CD4-positive, alpha-beta T cell treated with Interleukin-4 for 1 hour (primary cell): Measurements from ENCODE around the gene ACSF2.

Experiments
- DNase-seq, 2 donors: peaks; one replicate each; pipeline ENCODE4 v3.0.0-alpha.2; 2020 to 2022

The ACSF2 gene

DNA sequence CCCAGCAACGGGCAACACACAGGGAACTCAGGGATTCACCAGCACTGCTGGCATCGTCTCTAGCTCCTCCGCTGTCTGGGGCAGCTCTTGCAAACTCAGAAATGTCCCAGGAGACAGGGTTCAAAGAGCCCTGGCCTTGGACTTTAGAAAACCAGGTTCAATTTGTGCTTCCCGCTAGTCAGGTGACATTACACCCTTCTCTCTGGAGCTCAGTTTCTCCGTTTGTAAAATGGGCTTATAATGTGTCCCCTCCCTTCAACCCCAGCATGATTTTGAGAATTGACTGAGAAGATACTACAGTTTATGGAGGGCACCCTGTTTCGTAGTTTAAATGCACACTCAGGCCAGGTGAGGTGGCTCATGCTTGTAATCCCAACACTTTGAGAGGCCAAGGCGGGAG, 80.3 kb downstream of the ACSF2 start:
- no peak for DNase-seq

DNA sequence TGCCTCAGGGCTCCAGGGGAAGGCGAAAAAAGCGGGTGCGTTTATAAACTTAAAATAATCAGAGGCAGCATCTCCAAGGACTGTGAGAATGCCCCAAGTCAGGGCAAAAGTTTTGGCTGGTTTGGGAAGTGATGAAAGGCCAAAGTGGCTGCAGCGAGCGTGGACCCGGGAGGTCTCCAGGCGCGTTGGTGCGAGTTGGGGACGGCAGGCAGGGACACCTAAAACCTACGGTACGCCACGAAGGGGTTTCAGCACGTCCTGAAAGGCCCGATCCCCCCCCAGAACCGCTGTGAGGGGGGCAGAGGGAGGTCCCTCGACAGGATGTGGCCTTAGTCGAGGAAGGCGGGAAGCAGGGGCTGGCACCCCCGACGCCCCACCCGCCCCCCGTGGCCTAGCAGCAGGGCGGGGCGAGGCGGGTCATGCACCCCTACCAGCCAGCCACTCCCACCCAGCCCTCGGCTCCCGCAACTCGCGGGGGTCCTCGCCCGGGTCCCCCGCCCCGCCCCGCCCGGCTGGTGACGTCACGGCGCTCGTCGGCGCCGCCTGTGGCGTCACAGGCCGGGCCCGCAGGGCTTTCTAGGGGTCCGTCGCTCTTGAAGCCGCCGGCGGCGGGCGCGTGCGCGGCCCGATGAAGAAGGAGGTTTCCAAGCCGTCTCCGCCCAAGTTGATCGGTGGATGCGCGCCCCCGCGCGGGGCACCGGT, 82.0 kb downstream of the ACSF2 start, which contains the start of gene MYCBPAP:
TSS of gene MYCBPAP (plus strand) at position 569 of the 702 bp plus-strand sequence. CDS start 236 bp downstream, outside the sequence.
- peak; percentile 79 to 89 for DNase-seq

DNA sequence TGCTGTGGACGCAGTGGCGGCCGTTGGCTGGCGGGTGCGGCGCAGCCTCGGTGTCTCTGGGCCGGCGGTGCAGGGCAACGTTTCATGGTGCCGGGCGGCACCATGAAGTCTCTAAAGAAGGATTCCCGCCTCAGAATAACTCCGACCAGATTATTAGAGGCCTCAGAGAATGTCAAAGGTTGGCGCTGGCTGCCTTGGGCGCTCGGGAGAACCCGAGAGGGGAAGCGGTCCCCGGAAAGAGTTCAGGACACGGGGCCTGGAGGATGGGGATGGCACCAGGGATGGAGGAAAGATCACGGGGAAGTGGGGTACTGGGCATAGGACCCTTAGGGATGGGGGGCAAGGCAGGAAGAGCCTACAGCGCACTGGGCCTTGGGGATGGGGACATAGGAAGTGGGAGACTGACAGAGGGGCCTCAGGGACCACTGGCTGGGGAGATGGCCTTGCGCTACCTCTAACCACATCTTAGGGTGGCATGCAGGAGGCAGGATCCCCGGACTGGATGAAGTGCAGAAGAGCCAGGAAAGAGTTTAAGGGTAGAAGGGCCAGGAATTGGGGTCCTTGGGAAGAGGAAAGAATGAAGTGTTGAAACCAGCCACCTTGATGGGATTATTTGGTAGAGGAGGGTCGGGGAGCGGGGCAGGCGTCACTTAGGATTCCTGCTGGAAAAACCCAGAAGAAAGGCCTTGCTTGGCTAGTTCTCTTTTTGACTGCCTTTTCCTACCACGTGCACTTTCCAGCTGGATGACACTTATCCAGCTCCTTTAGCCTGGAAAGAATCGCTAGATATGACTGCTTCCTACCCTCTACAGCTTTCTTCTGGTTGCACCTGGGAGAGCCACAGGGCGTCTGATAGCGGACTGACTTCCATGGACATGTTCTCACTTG, 82.8 kb downstream of the ACSF2 start:
- DNase-seq: no peak

DNA sequence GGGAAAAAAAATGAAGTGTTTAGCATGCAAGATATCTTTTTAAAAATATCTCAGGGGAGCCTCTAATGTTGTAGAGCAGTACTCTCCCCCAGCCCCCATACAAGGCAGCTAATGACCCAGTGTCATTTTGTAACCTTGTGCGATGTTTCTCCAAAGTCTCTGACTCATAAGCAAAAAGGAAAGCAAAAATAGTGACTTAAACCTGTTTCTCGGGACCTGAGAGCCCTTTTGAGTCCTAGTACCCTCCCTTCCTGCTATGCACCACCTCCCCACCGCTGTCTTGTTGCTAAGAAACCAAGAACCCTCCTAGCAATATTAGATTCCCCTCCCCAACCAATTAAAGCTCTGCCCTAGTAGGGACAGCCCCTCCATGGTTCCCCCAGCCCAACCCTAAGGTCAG, 85.0 kb downstream of the ACSF2 start:
- peak; percentile 49 to 77 for DNase-seq

DNA sequence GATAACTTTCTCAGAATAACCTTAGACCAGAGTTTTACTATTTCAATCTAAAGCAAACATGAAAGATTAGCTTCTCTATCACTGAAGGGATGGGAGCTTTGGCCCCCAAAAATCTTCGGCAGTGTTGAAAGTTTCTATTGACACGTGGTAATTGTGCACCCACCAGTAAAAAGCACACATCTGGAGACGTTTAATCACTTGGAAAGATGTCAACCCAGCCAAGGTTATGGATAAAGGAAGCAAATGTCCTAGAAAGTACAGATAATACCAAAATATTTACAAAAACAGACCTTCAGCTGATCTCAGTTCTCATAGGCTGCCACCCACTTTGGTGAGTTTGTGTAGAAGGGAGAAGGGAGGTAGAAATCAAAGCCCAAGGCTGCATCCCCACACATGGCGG, 87.5 kb downstream of the ACSF2 start:
- no peak for DNase-seq

DNA sequence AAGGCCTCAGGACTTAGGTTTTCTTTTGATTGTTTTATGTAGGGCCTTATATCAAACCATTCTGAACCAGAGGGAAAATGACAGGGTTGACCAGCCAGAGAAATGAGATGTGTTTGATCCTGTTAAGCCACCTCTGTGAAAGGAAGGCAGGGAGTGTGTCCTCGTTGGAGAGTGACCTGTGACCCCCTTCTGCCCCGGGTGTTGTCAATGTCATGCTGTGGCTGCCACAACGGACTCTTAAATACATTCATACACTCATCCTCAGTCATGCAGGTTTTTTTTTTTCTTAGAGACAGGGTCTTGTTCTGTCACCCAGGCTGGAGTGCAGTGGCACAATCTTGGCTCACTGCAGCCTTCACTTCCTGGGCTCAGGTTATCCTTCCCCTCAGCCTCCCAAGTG, 88.4 kb downstream of the ACSF2 start:
- no peak for DNase-seq

DNA sequence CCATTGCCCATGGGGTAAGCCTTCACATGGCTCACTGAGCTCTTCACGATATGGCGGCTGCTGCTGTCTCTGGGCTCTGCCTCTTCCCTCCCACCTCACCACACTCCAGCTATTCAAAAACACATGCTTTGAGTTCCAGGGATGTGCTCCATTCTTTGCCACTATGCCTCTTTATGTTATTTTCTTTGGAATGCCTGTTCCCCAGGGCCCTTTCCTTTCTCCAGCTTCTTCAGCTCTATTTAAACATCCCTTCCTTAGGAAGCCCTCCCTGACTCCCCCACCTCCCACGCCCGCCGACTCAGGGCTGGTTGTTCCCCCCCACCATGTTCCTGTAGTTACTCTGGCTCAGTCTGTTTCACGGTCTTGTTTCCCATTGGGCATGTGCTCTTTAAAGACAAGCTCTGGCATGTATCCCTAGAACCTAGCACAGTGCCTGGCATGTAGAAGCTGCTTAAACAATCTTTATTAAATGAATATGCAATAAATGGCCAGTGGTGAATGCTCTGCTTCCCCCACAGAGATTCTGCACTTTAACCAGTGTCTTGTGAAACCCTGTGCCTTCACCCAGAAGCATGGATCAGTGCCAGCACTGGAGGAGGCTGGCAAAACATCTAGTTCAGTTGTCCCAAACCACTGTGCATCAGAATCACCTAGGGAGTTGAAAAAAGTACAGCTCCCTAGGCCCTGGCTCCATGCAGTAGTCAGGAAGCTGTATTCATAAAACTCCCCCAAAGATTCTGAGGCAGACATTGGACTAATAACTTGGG, 89.1 kb downstream of the ACSF2 start:
- DNase-seq: no peak

DNA sequence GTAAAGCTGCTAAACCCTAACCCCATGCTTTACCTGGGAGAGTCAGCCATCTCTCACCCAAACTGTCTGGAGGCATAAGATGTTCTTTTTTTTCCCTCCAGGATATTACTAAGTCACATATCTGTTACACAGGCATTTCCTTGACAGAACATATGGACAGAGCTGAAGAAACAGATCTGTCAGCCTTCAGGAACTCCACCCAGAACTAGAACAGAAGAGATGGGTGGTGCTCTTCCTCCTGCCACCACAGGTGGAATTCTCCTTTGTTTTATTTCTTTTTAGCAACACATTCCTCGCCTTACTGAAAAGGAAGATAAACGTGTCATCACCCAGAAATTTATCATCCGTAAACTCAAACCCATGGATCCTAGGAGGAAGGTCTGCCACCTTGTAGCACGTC, 91.0 kb downstream of the ACSF2 start:
- DNase-seq: no peak

DNA sequence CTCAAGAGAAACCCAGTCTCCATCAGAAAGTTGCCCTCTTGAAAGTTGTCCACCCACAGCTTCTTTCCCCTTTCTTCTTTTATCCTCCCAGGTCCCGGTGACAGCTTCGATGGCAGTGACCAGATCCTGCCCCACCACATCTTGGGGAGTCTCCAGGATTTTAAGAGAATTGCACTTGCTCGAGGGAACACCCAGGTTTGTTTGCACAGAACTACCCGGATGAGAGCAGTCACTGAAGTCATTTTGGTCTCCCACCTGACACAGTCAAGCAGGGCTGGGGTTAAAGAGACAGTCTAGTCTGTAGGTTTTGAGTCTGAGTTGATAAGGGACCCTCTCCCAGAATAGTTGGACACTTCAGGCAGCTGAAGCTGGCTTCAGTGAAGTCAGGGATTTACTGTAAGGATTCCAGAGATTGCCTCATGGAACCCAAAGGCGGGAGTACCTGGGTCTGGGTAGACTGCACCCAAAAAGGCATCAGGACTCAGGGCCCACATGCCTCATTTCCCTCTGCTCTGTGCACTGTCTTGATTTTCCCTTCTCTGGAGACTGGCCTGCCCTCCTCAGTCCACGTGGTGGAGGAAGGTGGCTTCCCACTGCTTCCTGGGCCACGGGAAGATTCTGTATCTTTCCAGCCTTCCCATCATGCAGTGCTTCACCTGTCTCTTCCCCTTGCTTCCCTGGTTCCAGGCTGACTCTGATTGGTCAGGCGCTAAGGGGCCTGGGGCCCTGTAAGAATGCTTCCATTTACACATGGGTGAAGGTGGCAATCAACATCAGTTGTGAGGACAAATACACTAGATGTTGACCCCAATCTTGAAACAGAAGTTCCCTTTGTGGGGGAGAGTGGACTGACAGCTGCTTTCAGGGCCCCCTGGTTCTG, 91.7 kb downstream of the ACSF2 start:
- no peak for DNase-seq

DNA sequence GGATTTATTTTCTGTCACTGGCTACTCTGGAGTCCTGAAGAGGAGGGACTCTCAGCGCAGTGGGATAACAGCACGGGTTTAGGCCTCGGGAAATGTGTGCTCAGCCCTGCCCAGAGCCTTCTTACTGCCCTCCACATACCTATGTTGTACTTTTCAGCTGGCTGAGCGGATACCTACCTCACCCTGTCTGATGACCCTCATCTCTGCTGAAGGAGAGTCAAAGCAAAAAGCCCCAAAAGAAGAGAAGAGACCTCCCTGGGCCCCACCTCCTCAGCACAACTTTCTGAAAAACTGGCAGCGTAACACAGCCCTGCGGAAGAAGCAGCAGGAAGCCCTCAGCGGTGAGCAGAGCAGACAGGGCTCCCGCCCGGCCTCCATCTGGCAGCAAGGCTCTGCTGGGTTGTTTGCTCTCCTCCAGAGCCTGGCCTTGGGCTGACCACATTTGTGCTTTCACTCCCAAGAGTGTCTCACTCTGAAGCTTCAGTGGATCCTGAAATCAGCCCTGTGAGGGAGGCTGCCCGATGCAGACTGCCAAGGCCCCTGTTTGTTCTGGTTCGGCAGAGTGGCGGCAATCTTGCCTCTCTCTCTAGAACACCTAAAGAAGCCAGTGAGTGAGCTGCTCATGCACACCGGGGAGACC, 92.5 kb downstream of the ACSF2 start:
- DNase-seq: no peak

DNA sequence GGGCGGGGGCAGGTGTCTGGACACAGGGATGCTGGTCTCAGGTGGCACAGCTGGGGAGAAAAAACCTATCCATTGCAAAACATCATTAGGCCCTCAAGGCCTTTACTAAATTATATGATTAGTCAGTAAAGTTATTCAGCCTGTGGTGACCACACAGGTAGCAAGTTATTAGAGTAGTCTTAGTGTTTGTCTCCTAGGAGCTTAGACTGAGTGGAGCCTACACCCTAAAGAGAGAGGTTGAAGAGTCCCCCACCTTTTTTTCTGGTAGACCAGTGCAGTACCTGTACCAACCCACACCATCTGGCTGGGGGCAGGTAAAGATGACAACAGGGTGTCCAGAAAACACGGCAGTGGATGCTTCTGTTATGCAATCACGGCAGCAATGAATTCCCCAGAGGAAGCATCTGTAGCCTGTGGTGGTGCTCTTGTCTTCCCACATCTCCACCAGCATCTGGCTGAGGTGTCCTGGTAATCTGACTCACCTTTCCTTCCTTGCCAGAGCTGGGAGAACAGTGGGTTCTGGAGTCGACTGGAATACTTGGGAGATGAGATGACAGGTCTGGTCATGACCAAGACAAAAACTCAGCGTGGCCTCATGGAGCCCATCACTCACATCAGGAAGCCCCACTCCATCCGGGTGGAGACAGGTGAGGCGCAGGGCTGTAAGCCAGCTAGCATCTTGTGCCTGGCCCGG, 93.3 kb downstream of the ACSF2 start:
- no peak for DNase-seq

DNA sequence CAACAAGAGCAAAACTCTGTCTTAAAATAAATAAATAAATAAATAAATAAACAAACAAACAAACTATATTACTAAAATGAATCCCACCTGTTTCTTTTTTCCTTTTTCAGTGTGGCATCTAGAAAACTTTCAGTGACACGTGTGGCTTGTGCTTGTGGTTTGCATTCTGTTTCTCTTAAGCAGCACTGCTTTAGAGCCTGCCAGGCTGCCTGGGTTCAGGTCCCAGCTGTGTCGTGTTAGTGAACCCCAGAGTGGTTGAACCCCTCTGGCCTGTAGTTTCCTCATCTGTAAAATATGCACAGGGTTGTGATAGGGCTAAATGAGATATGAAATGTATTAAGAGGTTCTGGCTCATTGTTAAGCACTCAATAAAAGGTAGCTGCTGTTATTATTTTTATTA, 94.5 kb downstream of the ACSF2 start:
- DNase-seq: no peak

DNA sequence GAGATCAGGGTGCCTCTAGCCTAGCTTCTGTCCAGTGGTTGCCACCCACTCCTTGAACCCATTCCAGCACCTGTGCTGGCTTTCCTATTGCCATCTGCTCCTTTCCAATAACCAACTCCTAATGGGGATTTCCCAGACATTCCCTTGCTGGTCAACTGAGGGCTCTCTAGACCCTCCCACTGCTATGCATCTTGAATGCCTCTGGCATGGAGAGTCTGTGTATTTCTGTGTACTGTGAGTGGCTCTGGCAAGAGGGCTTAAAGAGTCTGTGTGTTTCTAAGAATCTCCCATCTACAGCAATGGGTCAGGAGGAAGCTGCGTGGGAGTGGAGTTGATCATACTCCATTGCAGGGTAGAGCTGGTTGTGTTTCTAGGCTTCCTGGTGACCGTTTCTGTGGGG, 95.5 kb downstream of the ACSF2 start:
- DNase-seq: no peak

DNA sequence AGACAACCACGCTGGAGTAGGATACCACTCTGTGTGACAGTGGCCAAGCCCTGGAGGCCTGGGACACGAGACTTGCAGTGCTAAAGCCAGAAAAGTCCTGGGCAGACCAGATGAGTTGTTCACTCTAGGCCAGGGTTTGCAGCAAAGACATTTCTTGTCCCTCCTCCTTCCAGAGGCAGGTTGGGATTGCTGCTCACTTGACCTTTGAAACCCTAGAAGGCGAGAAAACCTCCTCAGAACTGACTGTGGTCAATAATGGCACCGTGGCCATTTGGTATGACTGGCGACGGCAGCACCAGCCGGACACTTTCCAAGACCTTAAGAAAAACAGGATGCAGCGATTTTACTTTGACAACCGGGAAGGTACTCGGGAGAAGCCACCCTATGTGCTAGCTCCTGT, 96.7 kb downstream of the ACSF2 start:
- DNase-seq: no peak

DNA sequence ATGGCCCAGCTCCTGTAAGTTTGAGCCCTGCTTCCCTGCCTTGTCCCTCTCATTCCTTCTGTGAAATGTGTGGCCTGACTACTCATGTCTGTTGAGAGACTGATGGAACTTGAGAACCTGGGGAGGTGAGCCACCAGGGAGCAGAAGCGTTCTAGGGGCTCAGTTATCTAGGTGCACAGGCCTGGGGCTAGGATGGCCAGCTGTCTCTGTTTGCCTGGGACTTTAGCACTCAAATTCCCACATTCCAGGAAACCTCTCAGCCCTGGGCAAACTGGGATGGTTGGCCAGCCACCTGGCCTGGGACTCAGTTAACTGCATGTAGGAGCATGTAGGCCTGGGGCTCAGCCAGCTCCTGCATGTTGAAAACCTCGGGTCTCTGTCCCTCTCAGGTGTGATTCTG, 97.2 kb downstream of the ACSF2 start:
- no peak for DNase-seq
